HepG2 (cell line): ENCODE results near the gene BZW1. TPM values are rescaled to one million over a fixed set of nuclear protein-coding genes. Genes with fewer than 3 reads are reported as not detected.

Source experiments
- CEBPB ChIP-seq: IDR thresholded peaks from 2 replicates; pipeline ENCODE4 v1.6.1; 2011; ENCODE audit warnings: low read depth, low read length, improper control_type of control experiment, borderline replicate concordance
- CREB3 ChIP-seq: sonication (generic); formaldehyde crosslinking; IDR thresholded peaks from 2 replicates; pipeline ENCODE4 v1.5.0; 2020; ENCODE audit warnings: missing genetic modification reagents
- EEA1 ChIP-seq: sonication (generic); formaldehyde crosslinking; IDR thresholded peaks from 2 replicates; pipeline ENCODE4 v1.5.1; 2020; ENCODE audit warnings: mild to moderate bottlenecking, missing genetic modification reagents, borderline replicate concordance
- FOSL1 ChIP-seq: sonication (generic); formaldehyde crosslinking; IDR thresholded peaks from 2 replicates; pipeline ENCODE4 v1.9.0; 2021; ENCODE audit warnings: missing genetic modification reagents, borderline replicate concordance
- FOSL2 ChIP-seq: sonication (generic); formaldehyde crosslinking; IDR thresholded peaks from 2 replicates; pipeline ENCODE4 v1.4.0; 2020; ENCODE audit warnings: missing genetic modification reagents
- GTF2F1 ChIP-seq: fragments of 150-350 bp; IDR thresholded peaks from 2 replicates; pipeline ENCODE4 v1.6.1; 2014; ENCODE audit warnings: low read length
- HNRNPLL ChIP-seq: fragments of 200-400 bp; formaldehyde crosslinking; IDR thresholded peaks from 2 replicates; pipeline ENCODE4 v1.6.1; 2017; ENCODE audit warnings: mild to moderate bottlenecking, low read depth, low read length; ENCODE audit not compliant: poor library complexity, severe bottlenecking
- ISX ChIP-seq: sonication (generic); formaldehyde crosslinking; conservative IDR thresholded peaks from 2 replicates; pipeline ENCODE4 v1.5.0; 2020; ENCODE audit warnings: missing genetic modification reagents
- MEF2D ChIP-seq: sonication (generic); formaldehyde crosslinking; IDR thresholded peaks from 2 replicates; pipeline ENCODE4 v1.5.1; 2020; ENCODE audit warnings: mild to moderate bottlenecking, missing genetic modification reagents
- NAIF1 ChIP-seq: sonication (generic); formaldehyde crosslinking; IDR thresholded peaks from 2 replicates; pipeline ENCODE4 v1.5.0; 2020; ENCODE audit warnings: mild to moderate bottlenecking, missing genetic modification reagents, borderline replicate concordance
- RFX5 ChIP-seq: IDR thresholded peaks from 2 replicates; pipeline ENCODE4 v1.6.1; 2011; ENCODE audit warnings: low read depth, low read length, improper control_type of control experiment
- RXRB ChIP-seq: IDR thresholded peaks from 2 replicates; pipeline ENCODE4 v1.6.1; 2016; ENCODE audit warnings: borderline replicate concordance, missing genetic modification reagents, missing compliant biosample characterization
- SUZ12 ChIP-seq: fragments of 150-350 bp; IDR thresholded peaks from 2 replicates; pipeline ENCODE4 v1.6.1; 2014; ENCODE audit warnings: low read depth, low read length
- TBX3 ChIP-seq: fragments of 450-650 bp; IDR thresholded peaks from 2 replicates; pipeline ENCODE4 v1.6.1; 2017; ENCODE audit warnings: antibody characterized with exemption, mild to moderate bottlenecking, inconsistent platforms, borderline replicate concordance
- ZBTB14 ChIP-seq: sonication (generic); formaldehyde crosslinking; IDR thresholded peaks from 2 replicates; pipeline ENCODE4 v1.4.0; 2020; ENCODE audit warnings: missing genetic modification reagents
- ZBTB21 ChIP-seq: sonication (generic); formaldehyde crosslinking; IDR thresholded peaks from 2 replicates; pipeline ENCODE4 v1.4.0; 2020; ENCODE audit warnings: missing genetic modification reagents
- ZFP82 ChIP-seq: sonication (generic); formaldehyde crosslinking; IDR thresholded peaks from 2 replicates; pipeline ENCODE4 v1.5.1; 2020; ENCODE audit warnings: mild to moderate bottlenecking, missing genetic modification reagents, borderline replicate concordance
- ZNF253 ChIP-seq: sonication (generic); formaldehyde crosslinking; IDR thresholded peaks from 2 replicates; pipeline ENCODE4 v1.8.0; 2022; ENCODE audit warnings: mild to moderate bottlenecking, missing genetic modification reagents, borderline replicate concordance
- ZNF761 ChIP-seq: sonication (generic); formaldehyde crosslinking; conservative IDR thresholded peaks from 2 replicates; pipeline ENCODE4 v1.4.0; 2020; ENCODE audit warnings: mild to moderate bottlenecking, missing genetic modification reagents
- ZNF839 ChIP-seq: sonication (generic); formaldehyde crosslinking; IDR thresholded peaks from 2 replicates; pipeline ENCODE4 v1.4.0; 2020; ENCODE audit warnings: missing genetic modification reagents, mild to moderate bottlenecking, borderline replicate concordance
- polyA plus RNA-seq, 8 experiments: library from polyadenylated mRNA; depleted of rRNA in 3 of 8; stranded (reverse) in 7 of 8; unstranded in 1 of 8; fragments of >200 nt; fragmentation: Illumina TruSeq in 4 of 8; extraction: Trizol in 4 of 8; gene quantifications; 2 replicates each; pipeline versions ENCODE4 v1.2.1 to v1.2.3, GENCODE V29; 2011 to 2016; ENCODE audit warnings: low read depth in 4 of 8, missing spikeins in 1 of 8, mixed read lengths in 1 of 8; ENCODE audit not compliant: insufficient read depth in 1 of 8
- total RNA-seq, 5 experiments: library from RNA; depleted of rRNA; stranded (reverse); fragments of >200 nt; fragmentation: Illumina TruSeq; extraction: Trizol; gene quantifications; 2 replicates each; pipeline ENCODE4 v1.2.3, GENCODE V29; 2016; ENCODE audit warnings: low read depth in 1 of 5
- TF ChIP-seq, protein P1 (sequence below): sonication (generic); formaldehyde crosslinking; IDR thresholded peaks from 2 replicates; pipeline ENCODE4 v1.4.0; 2020; ENCODE audit warnings: missing genetic modification reagents
- TF ChIP-seq, protein P2 (sequence below): sonication (generic); formaldehyde crosslinking; IDR thresholded peaks from 2 replicates; pipeline ENCODE4 v1.8.0; 2022; ENCODE audit warnings: missing genetic modification reagents, low read depth, mild to moderate bottlenecking, borderline replicate concordance
- TF ChIP-seq, protein P3 (sequence below): sonication (generic); formaldehyde crosslinking; IDR thresholded peaks from 2 replicates; pipeline ENCODE4 v1.8.0; 2022; ENCODE audit warnings: mild to moderate bottlenecking, missing genetic modification reagents; ENCODE audit not compliant: insufficient replicate concordance

BZW1 gene
- total and polyA plus RNA-seq, 2 of the 13 experiments (the other 11 are each of a cell fraction or from before 2014, with no cell fraction given): 106 to 384 TPM

GRCh38 chr2:200843993-200844948 lies 32.6 kb downstream of the BZW1 start (continued):
- no peak for TF ChIP-seq GTF2F1
- TF ChIP-seq RFX5: no peak
- TF ChIP-seq ZNF839 (CRISPR knock-in tag): peak; percentile 63; the same call in 1 of the 2 replicates
- peak; percentile 45 for TF ChIP-seq HNRNPLL
- TF ChIP-seq, protein P1, sequence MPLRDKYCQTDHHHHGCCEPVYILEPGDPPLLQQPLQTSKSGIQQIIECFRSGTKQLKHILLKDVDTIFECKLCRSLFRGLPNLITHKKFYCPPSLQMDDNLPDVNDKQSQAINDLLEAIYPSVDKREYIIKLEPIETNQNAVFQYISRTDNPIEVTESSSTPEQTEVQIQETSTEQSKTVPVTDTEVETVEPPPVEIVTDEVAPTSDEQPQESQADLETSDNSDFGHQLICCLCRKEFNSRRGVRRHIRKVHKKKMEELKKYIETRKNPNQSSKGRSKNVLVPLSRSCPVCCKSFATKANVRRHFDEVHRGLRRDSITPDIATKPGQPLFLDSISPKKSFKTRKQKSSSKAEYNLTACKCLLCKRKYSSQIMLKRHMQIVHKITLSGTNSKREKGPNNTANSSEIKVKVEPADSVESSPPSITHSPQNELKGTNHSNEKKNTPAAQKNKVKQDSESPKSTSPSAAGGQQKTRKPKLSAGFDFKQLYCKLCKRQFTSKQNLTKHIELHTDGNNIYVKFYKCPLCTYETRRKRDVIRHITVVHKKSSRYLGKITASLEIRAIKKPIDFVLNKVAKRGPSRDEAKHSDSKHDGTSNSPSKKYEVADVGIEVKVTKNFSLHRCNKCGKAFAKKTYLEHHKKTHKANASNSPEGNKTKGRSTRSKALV (CRISPR knock-in tag): peak; percentile 75; the same call in 1 of the 2 replicates
- TF ChIP-seq FOSL1 (CRISPR knock-in tag): no peak
- TF ChIP-seq FOSL2 (CRISPR knock-in tag): peak; percentile 25
- no peak; the same call in 1 of the 2 replicates for TF ChIP-seq ISX (CRISPR knock-in tag)
- no peak for TF ChIP-seq NAIF1 (CRISPR knock-in tag)
- TF ChIP-seq ZNF761 (CRISPR knock-in tag): no peak; the same call in none of the 2 replicates
- TF ChIP-seq EEA1 (CRISPR knock-in tag): no peak
- no peak for TF ChIP-seq SUZ12
- TF ChIP-seq, protein P2, sequence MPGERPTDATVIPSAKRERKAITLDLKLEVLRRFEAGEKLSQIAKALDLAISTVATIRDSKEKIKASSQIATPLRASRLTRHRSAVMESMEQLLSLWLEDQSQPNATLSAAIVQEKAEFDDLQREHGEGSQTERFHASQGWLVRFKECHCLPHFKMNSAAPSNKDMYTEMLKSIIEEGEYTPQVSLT (CRISPR knock-in tag): no peak
- TF ChIP-seq ZBTB14 (CRISPR knock-in tag): no peak
- TF ChIP-seq ZNF253 (CRISPR knock-in tag): no peak
- TF ChIP-seq MEF2D: no peak; the same call in none of the 2 replicates
- TF ChIP-seq CEBPB: no peak
- TF ChIP-seq ZFP82: no peak
- TF ChIP-seq RXRB (CRISPR knock-in tag): peak; percentile 62; the same call in 1 of the 2 replicates
- TF ChIP-seq CREB3: 0 out of 2 replicates have a peak, but pooled peaks have one; percentile 26
- no peak for TF ChIP-seq ZBTB21 (CRISPR knock-in tag)
- no peak for TF ChIP-seq TBX3
- TF ChIP-seq, protein P3, sequence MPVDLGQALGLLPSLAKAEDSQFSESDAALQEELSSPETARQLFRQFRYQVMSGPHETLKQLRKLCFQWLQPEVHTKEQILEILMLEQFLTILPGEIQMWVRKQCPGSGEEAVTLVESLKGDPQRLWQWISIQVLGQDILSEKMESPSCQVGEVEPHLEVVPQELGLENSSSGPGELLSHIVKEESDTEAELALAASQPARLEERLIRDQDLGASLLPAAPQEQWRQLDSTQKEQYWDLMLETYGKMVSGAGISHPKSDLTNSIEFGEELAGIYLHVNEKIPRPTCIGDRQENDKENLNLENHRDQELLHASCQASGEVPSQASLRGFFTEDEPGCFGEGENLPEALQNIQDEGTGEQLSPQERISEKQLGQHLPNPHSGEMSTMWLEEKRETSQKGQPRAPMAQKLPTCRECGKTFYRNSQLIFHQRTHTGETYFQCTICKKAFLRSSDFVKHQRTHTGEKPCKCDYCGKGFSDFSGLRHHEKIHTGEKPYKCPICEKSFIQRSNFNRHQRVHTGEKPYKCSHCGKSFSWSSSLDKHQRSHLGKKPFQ (CRISPR knock-in tag): no peak
